GM18909 (cell line): Measurements from ENCODE around the gene TMEM59.

Source experiments
- ATAC-seq: cut with Tn5 transposase; IDR thresholded peaks from one replicate; pipeline ENCODE4 v1.9.1; 2021; ENCODE audit warnings: mild to moderate bottlenecking; ENCODE audit not compliant: unreplicated experiment, poor library complexity

The TMEM59 gene

GRCh38 chr1:53992085-53992874, 60.7 kb downstream of the TMEM59 start:
- ATAC-seq: no peak

- ATAC-seq: no peak
Measured at GRCh38 chr1:53987880-53988279, 65.1 kb downstream of the TMEM59 start.

- no peak for ATAC-seq
Measured at GRCh38 chr1:53986458-53986857, 66.5 kb downstream of the TMEM59 start.

- ATAC-seq: no peak
Measured at GRCh38 chr1:53984726-53985125, 68.3 kb downstream of the TMEM59 start.

GRCh38 chr1:53982763-53983104, 70.3 kb downstream of the TMEM59 start:
- ATAC-seq: no peak

GRCh38 chr1:53982034-53982762, 70.8 kb downstream of the TMEM59 start:
- no peak for ATAC-seq

GRCh38 chr1:53981220-53981619, 71.8 kb downstream of the TMEM59 start:
- no peak for ATAC-seq

GRCh38 chr1:53979712-53980450, 73.1 kb downstream of the TMEM59 start:
- ATAC-seq: no peak
